MM.1S (cell line): ENCODE measurements around the gene TNRC18.

Experiments used
- DNase-seq: peaks from one replicate; pipeline ENCODE4 v3.0.0-alpha.2; 2015
- H2AFZ ChIP-seq: fragments of 300-600 bp; sonication (generic); 2 replicates; pipeline ENCODE4 v1.6.0; 2016; ENCODE audit warnings: antibody characterized with exemption, low read length
- H3F3A ChIP-seq: fragments of 300-600 bp; sonication (generic); 2 replicates; pipeline ENCODE4 v1.6.1; 2016; ENCODE audit warnings: mild to moderate bottlenecking, antibody characterized with exemption, low read length, moderate library complexity, mixed read lengths; ENCODE audit not compliant: insufficient read depth
- H3K27ac ChIP-seq: fragments of 300-600 bp; sonication (generic); 2 replicates; pipeline ENCODE4 v1.5.1; 2016; ENCODE audit warnings: mild to moderate bottlenecking, low read length
- H3K27me3 ChIP-seq: fragments of 300-600 bp; sonication (generic); replicated peaks from 2 replicates; pipeline ENCODE4 v1.6.0; 2016; ENCODE audit warnings: low read length; ENCODE audit not compliant: insufficient read depth
- H3K36me3 ChIP-seq: fragments of 300-600 bp; sonication (generic); replicated peaks from 2 replicates; pipeline ENCODE4 v1.6.1; 2016; ENCODE audit warnings: mild to moderate bottlenecking, low read length, mixed read lengths; ENCODE audit not compliant: insufficient read depth
- H3K4me1 ChIP-seq: fragments of 300-600 bp; sonication (generic); 2 replicates; pipeline ENCODE4 v1.6.1; 2016; ENCODE audit warnings: low read length, mixed read lengths
- H3K4me2 ChIP-seq: fragments of 300-600 bp; sonication (generic); 2 replicates; pipeline ENCODE4 v1.6.0; 2016; ENCODE audit warnings: low read depth, low read length
- H3K4me3 ChIP-seq: fragments of 300-600 bp; sonication (generic); 2 replicates; pipeline ENCODE4 v1.5.1; 2016; ENCODE audit warnings: low read length, mixed read lengths
- H3K79me2 ChIP-seq: fragments of 300-600 bp; sonication (generic); 2 replicates; pipeline ENCODE4 v1.6.1; 2016; ENCODE audit warnings: mixed run types, low read length, mixed read lengths
- H3K9ac ChIP-seq: fragments of 300-600 bp; sonication (generic); 2 replicates; pipeline ENCODE4 v1.6.1; 2016; ENCODE audit warnings: low read length, mixed read lengths
- H3K9me2 ChIP-seq: fragments of 300-600 bp; sonication (generic); replicated peaks from 2 replicates; pipeline ENCODE4 v1.6.1; 2016; ENCODE audit warnings: mild to moderate bottlenecking, low read length, mixed read lengths; ENCODE audit not compliant: insufficient read depth
- H3K9me3 ChIP-seq: fragments of 300-600 bp; sonication (generic); replicated peaks from 2 replicates; pipeline ENCODE4 v1.6.1; 2016; ENCODE audit warnings: mild to moderate bottlenecking, low read length, mixed read lengths; ENCODE audit not compliant: insufficient read depth
- H4K20me1 ChIP-seq: fragments of 300-600 bp; sonication (generic); 2 replicates; pipeline ENCODE4 v1.6.1; 2016; ENCODE audit warnings: mild to moderate bottlenecking, low read length, moderate library complexity, mixed read lengths; ENCODE audit not compliant: insufficient read depth
- CTCF ChIP-seq: fragments of 300-600 bp; sonication (generic); IDR thresholded peaks from 2 replicates; pipeline ENCODE4 v1.5.1; 2016; ENCODE audit warnings: antibody characterized with exemption, low read length, mixed read lengths
- EZH2 ChIP-seq: fragments of 300-600 bp; sonication (generic); optimal IDR thresholded peaks from 2 replicates; pipeline ENCODE3; 2017; ENCODE audit warnings: low read depth, mild to moderate bottlenecking, antibody characterized with exemption, low read length, mixed read lengths
- EZH2phosphoT487 ChIP-seq: fragments of 300-600 bp; sonication (generic); IDR thresholded peaks from 2 replicates; pipeline ENCODE4 v1.6.1; 2018; ENCODE audit warnings: antibody characterized with exemption, low read length

TNRC18 gene

GRCh38 chr7:5286933-5287332 is 136.7 kb downstream of the TNRC18 start:
- no peaks in the 10 kb centered on the region for H3K79me2 ChIP-seq
- H3K4me2 ChIP-seq, result no peak overlapping the region
- peaks cover 35% of the 10 kb centered on the region for H3K27me3 ChIP-seq
- H3K4me1 ChIP-seq, result no peaks in the 10 kb centered on the region
- H3K9ac ChIP-seq, result no peak overlapping the region
- no peak for DNase-seq
- no peaks in the 10 kb centered on the region for H4K20me1 ChIP-seq
- H3K9me3 ChIP-seq, result no peaks in the 10 kb centered on the region
- H3K27ac ChIP-seq, result no peak overlapping the region
- no peaks in the 10 kb centered on the region for H3K36me3 ChIP-seq
- TF ChIP-seq EZH2phosphoT487 (no peak), EZH2 (no peak)
- no peak overlapping the region for H3K4me3 ChIP-seq
- no peaks in the 10 kb centered on the region for H3F3A ChIP-seq
- H3K9me2 ChIP-seq, result no peaks in the 10 kb centered on the region
- no peak overlapping the region for H2AFZ ChIP-seq

GRCh38 chr7:5284304-5285281 is 139.0 kb downstream of the TNRC18 start:
- no peaks in the 10 kb centered on the region for H3K9me2 ChIP-seq
- H3K4me1 ChIP-seq, result no peaks in the 10 kb centered on the region
- H3K79me2 ChIP-seq, result no peaks in the 10 kb centered on the region
- H3K4me3 ChIP-seq, result no peak overlapping the region
- peaks cover 34% of the 10 kb centered on the region for H3K27me3 ChIP-seq
- no peak overlapping the region for H3K9ac ChIP-seq
- H3K4me2 ChIP-seq, result no peak overlapping the region
- no peaks in the 10 kb centered on the region for H4K20me1 ChIP-seq
- DNase-seq, result peak; percentile 12
- no peaks in the 10 kb centered on the region for H3F3A ChIP-seq
- no peaks in the 10 kb centered on the region for H3K36me3 ChIP-seq
- H2AFZ ChIP-seq, result no peak overlapping the region
- TF ChIP-seq EZH2 (no peak), EZH2phosphoT487 (no peak), CTCF (peak; percentile 21; the same call in 1 of the 2 replicates)
- no peak overlapping the region for H3K27ac ChIP-seq
- no peaks in the 10 kb centered on the region for H3K9me3 ChIP-seq

DNA sequence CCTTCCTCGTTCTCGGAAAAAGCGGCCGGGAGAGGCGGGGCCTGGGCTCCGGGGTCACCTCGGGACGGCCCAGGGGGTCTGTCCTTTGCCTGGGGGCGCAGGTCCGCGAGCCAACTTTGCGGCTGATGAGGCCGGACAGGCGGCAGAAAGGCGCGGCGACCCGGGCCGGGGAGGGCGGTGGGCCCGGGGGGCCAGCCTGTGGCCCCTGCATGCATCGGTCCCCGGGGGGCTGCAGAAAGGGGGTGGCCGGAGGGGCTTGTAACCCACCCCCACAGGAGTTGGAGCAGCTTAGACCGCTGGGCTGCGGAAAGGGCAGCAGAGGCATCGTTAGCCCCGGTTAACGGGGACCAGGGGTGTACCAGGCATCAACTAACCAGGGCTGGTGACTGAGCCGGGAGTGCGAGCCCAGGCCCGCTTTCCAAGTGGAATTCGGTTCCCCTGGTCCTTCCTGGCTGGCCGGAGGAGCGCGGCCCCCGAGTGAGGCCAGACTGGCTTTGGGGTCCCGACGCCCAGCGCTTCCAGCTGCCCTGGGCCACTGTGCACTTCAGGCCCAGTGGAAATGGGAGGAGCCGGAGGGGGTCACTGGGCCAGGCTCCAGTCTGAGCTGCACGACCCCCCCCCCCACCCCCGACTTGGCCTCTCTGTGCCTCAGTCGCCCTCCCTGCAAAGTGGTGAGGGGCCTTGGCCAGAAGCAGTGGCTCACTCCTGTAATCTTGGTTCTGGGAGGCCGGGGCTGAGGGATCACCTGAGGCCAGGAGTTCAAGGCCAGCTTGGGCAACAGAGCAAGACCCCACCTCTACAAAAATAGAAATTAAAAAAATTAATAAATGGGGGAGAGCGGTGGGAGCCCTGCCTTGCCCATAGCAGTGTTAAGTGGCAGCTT is 140.0 kb downstream of the TNRC18 start:
- peak overlapping the region; percentile 18; the same call in 1 of the 2 replicates for H3K4me2 ChIP-seq
- no peak overlapping the region for H3K27ac ChIP-seq
- no peaks in the 10 kb centered on the region for H4K20me1 ChIP-seq
- no peak overlapping the region for H3K9ac ChIP-seq
- no peak for DNase-seq
- H3F3A ChIP-seq, result no peaks in the 10 kb centered on the region
- H3K27me3 ChIP-seq, result peaks cover 31% of the 10 kb centered on the region
- H3K4me1 ChIP-seq, result no peaks in the 10 kb centered on the region
- no peaks in the 10 kb centered on the region for H3K9me3 ChIP-seq
- H2AFZ ChIP-seq, result no peak overlapping the region
- no peak overlapping the region for H3K4me3 ChIP-seq
- no peaks in the 10 kb centered on the region for H3K9me2 ChIP-seq
- no peaks in the 10 kb centered on the region for H3K36me3 ChIP-seq
- no peaks in the 10 kb centered on the region for H3K79me2 ChIP-seq
- TF ChIP-seq EZH2, result no peak
